AG10803 (cell line): Measurements from ENCODE around the gene OR5D14.

Experiments
- DNase-seq: peaks from one replicate; pipeline ENCODE4 v3.0.0; 2010; ENCODE audit warnings: low read depth
- H3K4me3 ChIP-seq: 2 replicates; pipeline ENCODE4 v1.5.1; 2011; ENCODE audit warnings: mild to moderate bottlenecking, low read length, control low read depth
- CTCF ChIP-seq: conservative IDR thresholded peaks from 2 replicates; pipeline ENCODE4 v1.5.1; 2011; ENCODE audit warnings: mild to moderate bottlenecking, low read length, control low read depth, inconsistent platforms

OR5D14 gene

GRCh38 chr11:55826919-55827318 is 31.6 kb downstream of the OR5D14 start, which contains the start of gene OR5L2:
TSS of gene OR5L2 (plus strand) at chr11:55827219. CDS start at chr11:55827219, 0 bp downstream.
- no peak for DNase-seq
- H3K4me3 ChIP-seq = no peak within 1 kb of the TSS
- TF ChIP-seq CTCF = no peak

GRCh38 chr11:55838452-55838851 is 43.1 kb downstream of the OR5D14 start, which contains the start of gene OR5D16:
TSS of gene OR5D16 (plus strand) at chr11:55838752. CDS start at chr11:55838752, 0 bp downstream.
- no peak for DNase-seq
- H3K4me3 ChIP-seq = no peak within 1 kb of the TSS
- TF ChIP-seq CTCF = no peak
